ENCODE results near the gene CDH23.

Gene CDH23

DNA sequence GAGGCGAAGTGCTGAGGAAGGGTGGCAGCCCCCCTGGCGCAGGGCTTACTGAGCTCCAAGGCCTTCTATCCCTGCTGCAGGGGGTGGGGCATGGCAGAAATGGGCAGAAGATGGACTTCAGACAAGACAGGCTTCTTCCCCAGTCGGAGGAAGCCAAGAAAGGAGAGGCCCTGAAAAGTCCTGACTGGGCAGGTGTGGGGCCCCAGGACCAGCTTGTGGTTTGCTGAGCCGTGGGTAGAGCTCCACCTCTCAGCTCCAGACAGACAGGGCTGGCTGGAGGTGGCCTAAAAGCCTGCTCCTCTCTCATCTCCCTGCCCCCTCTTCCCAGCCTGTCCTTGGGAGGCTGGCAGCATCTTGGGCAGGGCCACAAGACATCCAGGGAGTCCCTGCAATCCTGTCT is 255.2 kb downstream of the CDH23 start:
- H3K27me3 ChIP-seq (ENCODE audit: insufficient read depth, low read length, poor library complexity, severe bottlenecking): no peaks in the 10 kb centered on the region
- no peak overlapping the region for H3K4me3 ChIP-seq (ENCODE audit: low read length, poor library complexity, severe bottlenecking)
- H3F3A ChIP-seq (ENCODE audit: low read depth): no peaks in the 10 kb centered on the region
- H2AFZ ChIP-seq (ENCODE audit: low read length): no peak overlapping the region
- H3K9me2 ChIP-seq (replicated peaks; ENCODE audit: low read depth, low read length): no peaks in the 10 kb centered on the region
- H3K36me3 ChIP-seq (ENCODE audit: insufficient read depth, low read length): no peaks in the 10 kb centered on the region
- no peaks in the 10 kb centered on the region for H3K4me1 ChIP-seq (ENCODE audit: insufficient read depth, low read length, poor library complexity, severe bottlenecking)
- H3K4me2 ChIP-seq (ENCODE audit: low read depth, low read length, poor library complexity, severe bottlenecking): no peak overlapping the region
- H3K9ac ChIP-seq (ENCODE audit: low read depth, low read length, poor library complexity, severe bottlenecking): no peak overlapping the region
- no peaks in the 10 kb centered on the region for H3K79me2 ChIP-seq (ENCODE audit: insufficient read depth, low read length)
- TF ChIP-seq, protein P1, sequence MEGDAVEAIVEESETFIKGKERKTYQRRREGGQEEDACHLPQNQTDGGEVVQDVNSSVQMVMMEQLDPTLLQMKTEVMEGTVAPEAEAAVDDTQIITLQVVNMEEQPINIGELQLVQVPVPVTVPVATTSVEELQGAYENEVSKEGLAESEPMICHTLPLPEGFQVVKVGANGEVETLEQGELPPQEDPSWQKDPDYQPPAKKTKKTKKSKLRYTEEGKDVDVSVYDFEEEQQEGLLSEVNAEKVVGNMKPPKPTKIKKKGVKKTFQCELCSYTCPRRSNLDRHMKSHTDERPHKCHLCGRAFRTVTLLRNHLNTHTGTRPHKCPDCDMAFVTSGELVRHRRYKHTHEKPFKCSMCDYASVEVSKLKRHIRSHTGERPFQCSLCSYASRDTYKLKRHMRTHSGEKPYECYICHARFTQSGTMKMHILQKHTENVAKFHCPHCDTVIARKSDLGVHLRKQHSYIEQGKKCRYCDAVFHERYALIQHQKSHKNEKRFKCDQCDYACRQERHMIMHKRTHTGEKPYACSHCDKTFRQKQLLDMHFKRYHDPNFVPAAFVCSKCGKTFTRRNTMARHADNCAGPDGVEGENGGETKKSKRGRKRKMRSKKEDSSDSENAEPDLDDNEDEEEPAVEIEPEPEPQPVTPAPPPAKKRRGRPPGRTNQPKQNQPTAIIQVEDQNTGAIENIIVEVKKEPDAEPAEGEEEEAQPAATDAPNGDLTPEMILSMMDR (conservative IDR thresholded peaks at IDR 0.05; ENCODE audit: low read length): no peak
- no peak for TF ChIP-seq EZH2phosphoT487 (IDR thresholded peaks at IDR 0.05; ENCODE audit: borderline replicate concordance)
- H4K20me1 ChIP-seq (ENCODE audit: insufficient read depth, low read length, poor library complexity, severe bottlenecking): no peaks in the 10 kb centered on the region
- H3K9me3 ChIP-seq (ENCODE audit: insufficient read depth, low read depth, low read length): no peaks in the 10 kb centered on the region

DNA sequence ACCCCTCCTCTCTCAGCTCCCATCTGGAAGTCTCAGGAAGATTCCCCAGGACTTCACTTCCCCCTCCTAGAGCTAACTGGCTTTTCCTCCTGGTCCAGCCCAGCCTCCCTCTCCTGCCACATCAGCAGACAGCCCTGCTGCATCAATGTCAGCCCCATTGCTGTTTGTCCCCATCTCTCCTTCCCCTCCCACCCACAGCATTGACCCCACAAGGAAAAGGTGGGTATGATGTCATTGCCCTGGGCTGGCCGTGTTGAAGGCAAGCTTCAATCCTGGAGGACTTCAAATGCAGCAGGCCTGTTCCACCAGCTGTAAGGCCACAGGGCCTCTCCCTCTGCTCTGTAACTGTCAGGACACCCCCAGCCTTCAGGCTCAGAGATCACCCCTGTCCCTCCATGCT is 256.3 kb downstream of the CDH23 start:
- Histone ChIP-seq H3K9ac (ENCODE audit: low read depth, low read length, poor library complexity, severe bottlenecking) (no peak overlapping the region), H3K4me1 (ENCODE audit: insufficient read depth, low read length, poor library complexity, severe bottlenecking) (no peaks in the 10 kb centered on the region), H3K36me3 (ENCODE audit: insufficient read depth, low read length) (no peaks in the 10 kb centered on the region), H3K27me3 (ENCODE audit: insufficient read depth, low read length, poor library complexity, severe bottlenecking) (no peaks in the 10 kb centered on the region), H3K9me3 (ENCODE audit: insufficient read depth, low read depth, low read length) (no peaks in the 10 kb centered on the region), H4K20me1 (ENCODE audit: insufficient read depth, low read length, poor library complexity, severe bottlenecking) (no peaks in the 10 kb centered on the region), H3K4me3 (ENCODE audit: low read length, poor library complexity, severe bottlenecking) (no peak overlapping the region), H3K79me2 (ENCODE audit: insufficient read depth, low read length) (no peaks in the 10 kb centered on the region), H3F3A (ENCODE audit: low read depth) (no peaks in the 10 kb centered on the region), H2AFZ (ENCODE audit: low read length) (no peak overlapping the region), H3K9me2 (replicated peaks; ENCODE audit: low read depth, low read length) (no peaks in the 10 kb centered on the region), H3K4me2 (ENCODE audit: low read depth, low read length, poor library complexity, severe bottlenecking) (no peak overlapping the region)
- TF ChIP-seq EZH2phosphoT487 (IDR thresholded peaks at IDR 0.05; ENCODE audit: borderline replicate concordance): no peak
- TF ChIP-seq, protein P1 (conservative IDR thresholded peaks at IDR 0.05; ENCODE audit: low read length): no peak

DNA sequence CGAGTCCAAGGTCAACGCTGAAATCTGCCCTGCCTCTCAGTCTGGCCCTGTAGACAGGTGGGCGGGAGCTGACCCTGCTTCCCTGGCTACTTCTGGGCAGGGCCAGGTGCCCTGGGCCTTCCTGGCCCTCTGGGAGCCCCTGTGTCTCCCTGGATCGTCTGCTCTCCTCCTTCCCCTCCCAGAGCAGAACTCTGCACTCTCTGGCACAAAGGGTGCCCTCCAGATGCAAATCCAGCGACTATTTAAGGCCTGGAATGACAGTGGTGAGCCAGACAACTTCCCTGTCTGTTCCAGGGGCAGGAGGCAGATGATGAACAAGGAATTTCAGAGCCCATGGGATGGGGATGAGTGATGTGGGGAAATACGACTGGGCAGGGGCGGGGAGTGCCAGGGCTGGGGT is 259.5 kb downstream of the CDH23 start:
- Histone ChIP-seq H3K4me1 (ENCODE audit: insufficient read depth, low read length, poor library complexity, severe bottlenecking) (peaks cover 10% of the 10 kb centered on the region), H2AFZ (ENCODE audit: low read length) (no peak overlapping the region), H3F3A (ENCODE audit: low read depth) (no peaks in the 10 kb centered on the region), H3K79me2 (ENCODE audit: insufficient read depth, low read length) (no peaks in the 10 kb centered on the region), H3K36me3 (ENCODE audit: insufficient read depth, low read length) (no peaks in the 10 kb centered on the region), H3K9me2 (replicated peaks; ENCODE audit: low read depth, low read length) (no peaks in the 10 kb centered on the region), H4K20me1 (ENCODE audit: insufficient read depth, low read length, poor library complexity, severe bottlenecking) (no peaks in the 10 kb centered on the region), H3K4me2 (ENCODE audit: low read depth, low read length, poor library complexity, severe bottlenecking) (no peak overlapping the region), H3K9me3 (ENCODE audit: insufficient read depth, low read depth, low read length) (no peaks in the 10 kb centered on the region), H3K9ac (ENCODE audit: low read depth, low read length, poor library complexity, severe bottlenecking) (no peak overlapping the region), H3K27me3 (ENCODE audit: insufficient read depth, low read length, poor library complexity, severe bottlenecking) (no peaks in the 10 kb centered on the region), H3K4me3 (ENCODE audit: low read length, poor library complexity, severe bottlenecking) (no peak overlapping the region)
- TF ChIP-seq, protein P1 (conservative IDR thresholded peaks at IDR 0.05; ENCODE audit: low read length): no peak
- no peak for TF ChIP-seq EZH2phosphoT487 (IDR thresholded peaks at IDR 0.05; ENCODE audit: borderline replicate concordance)

Data from Loucy (cell line).